Left colon (tissue), 2 donors: ENCODE data around the gene AHDC1. TPM values are rescaled to one million over a fixed set of nuclear protein-coding genes. Genes with fewer than 3 reads are reported as not detected.
"Not testable (repeated sequence)": the region's sequence is repeated elsewhere in the genome, so short reads cannot be mapped to it uniquely, and the experiment has no call there.

ENCODE experiments used
- ATAC-seq: fragments of 200-7000 bp; cut with Tn5 transposase; one replicate; pipeline ENCODE4 v1.9.1; 2020; ENCODE audit warnings: mild to moderate bottlenecking, moderate library complexity
- DNase-seq, 2 donors: peaks; one replicate each; pipeline ENCODE4 v3.0.0-alpha.2; 2020
- intact Hi-C, 2 donors: fragments of 100-400 bp; cut with DNase I in 1 of 2; cut with micrococcal nuclease in 1 of 2; formaldehyde crosslinking; loops; one replicate each; pipeline versions ENCODE4 v1.11.2 to v1.14.0; 2022; cut with DNase I, micrococcal nuclease
- total RNA-seq, 2 donors: library from RNA; stranded (reverse); fragmentation: NEBNext Ultra II Directional; extraction: Animal tissue kit (Norgen Biotek cat#: 25700); gene quantifications; one replicate each; pipeline ENCODE4 v1.2.1, GENCODE V29; 2021
- donor health status: DM: no; HTN: no; CAD: no.
- donor health status: DM: yes; HTN: yes; CAD: no.

Gene AHDC1
- total RNA-seq, 2 donors from 2014 or later = 21.5 to 25.2 TPM

DNA sequence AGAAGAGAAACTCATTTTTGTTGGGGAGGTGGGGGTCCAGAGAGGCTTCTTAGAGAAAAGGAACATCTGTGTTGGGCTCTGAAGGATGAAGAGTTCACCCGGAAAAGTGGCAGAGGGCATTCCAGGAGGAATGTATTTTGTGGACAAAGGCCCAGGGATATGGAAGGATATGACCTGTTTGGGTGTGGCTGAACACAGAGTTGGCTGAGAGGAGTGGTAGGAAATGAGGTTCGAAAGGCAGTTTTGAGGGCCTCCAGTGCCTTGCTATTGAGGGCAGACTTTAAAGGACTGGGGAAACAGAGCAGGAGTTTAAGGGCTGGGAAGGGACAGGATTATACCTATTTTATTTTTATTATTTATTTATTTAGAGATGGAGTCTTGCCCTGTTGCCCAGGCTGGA is 86.6 kb downstream of the AHDC1 start:
- ATAC-seq (peak; percentile 65), DNase-seq (peak in 1 of 2 donors; percentile 52)
- intact Hi-C loops = no loop called here

DNA sequence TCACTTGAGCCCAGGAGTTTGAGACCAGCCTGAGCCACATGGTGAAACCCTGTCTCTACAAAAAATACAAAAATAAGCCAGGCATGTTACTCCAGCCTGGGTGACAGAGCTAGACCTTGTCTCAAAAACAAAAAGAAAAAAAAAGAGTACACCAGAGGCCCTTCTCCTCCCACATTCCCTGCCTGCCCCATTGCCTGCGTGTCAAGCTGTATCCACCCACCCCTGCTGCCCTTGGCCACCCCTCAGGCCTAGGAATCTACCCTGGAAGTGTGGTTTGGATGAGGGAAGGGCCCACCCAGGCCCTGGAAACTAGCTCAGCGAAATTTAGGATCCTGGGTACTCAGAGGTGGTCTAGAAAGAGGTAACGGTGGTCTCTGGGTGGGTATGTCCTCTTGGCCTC is 88.3 kb downstream of the AHDC1 start:
- no peak for ATAC-seq
- intact Hi-C loops = no loop called here

DNA sequence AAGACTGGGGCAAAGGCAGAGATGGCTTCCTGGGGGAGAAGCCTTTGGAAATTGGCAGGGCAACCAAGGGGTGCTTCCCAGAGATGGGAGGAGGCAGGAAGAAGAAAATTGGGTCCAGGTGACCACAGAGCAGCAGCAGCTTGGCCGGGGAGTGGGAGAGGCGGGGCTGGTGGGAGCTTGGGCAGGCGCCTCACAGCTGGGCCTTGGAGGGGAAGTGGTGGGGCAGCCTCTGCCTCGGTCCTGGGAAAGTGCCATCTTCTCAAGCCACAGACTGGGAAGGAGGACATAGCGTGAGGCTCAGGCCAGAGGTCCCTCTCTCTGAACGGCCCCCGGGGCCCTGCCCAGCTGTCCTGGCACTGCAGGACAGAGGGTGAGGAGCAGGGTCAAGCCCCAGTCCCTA is 90.0 kb downstream of the AHDC1 start:
- no peak for ATAC-seq
- intact Hi-C loops = no loop called here
- DNase-seq = no peak

More for the DNA sequence above, 88.3 kb downstream of the AHDC1 start:
- no peak for DNase-seq

- intact Hi-C loops = no loop called here
- no peak for ATAC-seq
- DNase-seq = no peak
Measured at GRCh38 chr1:27513528-27513927, 90.4 kb downstream of the AHDC1 start.

GRCh38 chr1:27509127-27510080 is 94.5 kb downstream of the AHDC1 start:
- intact Hi-C loops = no loop called here
- DNase-seq = peak; percentile 67 to 79
- peak; percentile 89 for ATAC-seq

- intact Hi-C loops = no loop called here
- no peak for DNase-seq
Measured at GRCh38 chr1:27507960-27508665, 95.8 kb downstream of the AHDC1 start.

DNA sequence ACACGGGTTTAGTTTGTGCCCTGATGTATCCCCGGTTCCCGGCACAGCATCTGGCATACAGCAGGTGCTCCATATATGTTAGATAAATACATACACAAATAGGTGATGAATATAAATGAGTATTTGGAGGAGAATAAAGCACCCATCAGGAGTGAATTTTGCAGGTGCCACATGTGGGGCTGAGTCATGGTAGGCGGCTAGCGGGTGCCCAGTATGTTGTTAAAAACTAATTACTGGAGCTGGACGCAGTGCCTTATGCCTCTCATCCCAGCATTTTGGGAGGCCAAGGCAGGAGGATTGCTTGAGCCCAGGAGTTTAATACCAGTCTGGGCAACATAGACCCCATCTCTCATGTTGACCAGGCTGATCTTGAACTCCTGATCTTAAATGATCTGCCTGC is 97.2 kb downstream of the AHDC1 start:
- intact Hi-C loops = no loop called here
- no peak for ATAC-seq
- no peak for DNase-seq

More at GRCh38 chr1:27507960-27508665, 95.8 kb downstream of the AHDC1 start:
- no peak for ATAC-seq

DNA sequence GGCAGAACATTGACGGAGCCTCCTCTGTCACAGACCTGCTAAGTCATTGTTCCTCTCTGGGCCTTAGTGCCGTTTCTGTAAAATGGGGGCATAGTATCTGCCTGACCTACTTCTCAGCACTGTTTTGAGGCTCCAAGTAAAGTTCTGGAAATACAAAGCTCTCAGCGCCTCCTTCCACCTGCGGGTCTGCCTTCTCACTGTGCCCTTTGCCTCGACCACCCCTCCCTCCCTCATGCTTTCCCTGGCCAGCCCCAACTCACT is 98.6 kb downstream of the AHDC1 start:
- no peak for ATAC-seq
- no peak for DNase-seq
- intact Hi-C loops = no loop called here

DNA sequence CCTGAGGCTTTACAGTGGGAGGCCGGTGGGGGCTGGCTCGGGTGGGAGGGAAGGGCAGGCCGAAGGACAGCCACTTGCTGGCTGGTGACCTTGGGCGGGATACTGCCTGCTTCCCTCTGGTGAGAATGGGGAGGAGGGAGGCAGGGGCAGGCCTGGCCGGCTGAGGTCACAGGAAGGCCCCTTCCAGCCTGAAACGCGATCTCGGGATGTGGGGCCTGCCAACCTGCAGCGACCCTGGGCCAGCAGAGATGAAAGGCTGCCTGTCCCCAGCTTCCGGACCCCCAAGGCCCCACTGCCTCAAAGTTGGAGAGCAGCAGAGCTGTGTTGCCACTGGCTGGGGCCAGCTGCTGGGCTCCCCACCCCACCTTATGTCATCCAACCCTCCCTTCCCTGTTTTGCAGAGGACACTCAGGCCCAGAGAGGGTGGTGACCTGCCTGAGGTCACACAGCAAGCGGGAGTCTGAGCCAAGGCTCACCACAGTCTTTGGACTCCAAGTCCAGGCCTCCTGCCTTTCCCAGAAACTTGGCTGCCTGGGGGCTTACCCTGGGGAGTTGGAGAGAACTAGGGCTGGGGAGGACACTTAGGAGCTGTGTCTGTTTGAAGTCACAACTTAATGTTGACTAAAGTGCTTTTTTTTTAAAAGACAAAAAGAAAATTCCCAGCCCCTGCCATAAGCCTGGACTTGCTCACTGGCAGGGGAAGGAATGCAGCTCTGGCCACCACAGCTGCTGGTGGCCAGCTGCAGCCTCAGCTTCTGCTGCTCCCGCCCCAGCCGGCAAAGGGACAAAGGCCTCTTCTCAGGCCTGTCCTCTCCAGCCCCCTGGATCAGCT is 99.1 kb downstream of the AHDC1 start:
- ATAC-seq (peak; percentile 54), DNase-seq (peak; percentile 53 to 61)
- intact Hi-C loops = no loop called here

DNA sequence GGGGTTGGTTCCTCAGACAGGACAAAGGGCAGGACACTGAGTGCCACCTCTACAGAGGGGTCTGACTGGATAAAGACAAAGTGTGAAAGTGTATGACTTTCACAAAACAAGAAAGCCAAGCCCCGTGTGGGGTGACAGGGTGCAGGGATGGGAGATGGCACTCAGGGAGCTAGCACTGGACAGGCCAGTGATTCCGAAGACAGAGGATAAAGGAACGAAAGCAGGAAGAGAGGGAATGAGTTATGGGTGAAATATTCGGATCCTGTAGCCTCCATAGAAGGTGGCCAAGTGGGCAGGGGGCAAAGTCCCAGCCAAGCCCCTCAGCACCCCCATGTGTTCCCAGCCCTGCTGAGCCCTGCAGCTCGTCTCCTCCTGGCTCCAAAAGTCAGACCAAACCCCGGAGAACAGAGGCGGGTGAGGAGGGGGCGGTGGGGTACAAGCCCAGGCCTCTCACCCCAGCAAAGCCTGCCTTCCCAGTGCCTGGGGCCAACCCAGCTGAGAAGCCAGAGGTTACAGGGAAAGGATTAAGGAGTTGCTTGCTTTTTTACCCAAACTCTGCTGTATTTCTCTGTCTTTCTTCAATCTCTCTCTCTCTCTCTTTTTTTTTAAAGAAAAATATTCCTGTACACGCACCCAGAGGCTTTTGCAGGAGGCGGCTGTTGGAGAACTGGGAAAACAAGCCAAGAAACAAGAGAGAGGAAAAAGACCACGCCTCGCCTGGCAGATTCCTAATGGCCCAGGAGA is 99.9 kb downstream of the AHDC1 start:
- intact Hi-C loops = no loop called here
- ATAC-seq = peak; percentile 16
- peak in 1 of 2 donors; percentile 25 for DNase-seq

GRCh38 chr1:27503033-27503432 is 100.9 kb downstream of the AHDC1 start:
- intact Hi-C loops = no loop called here
- DNase-seq = no peak
- ATAC-seq = no peak

- intact Hi-C loops, ATAC-seq: not testable (repeated sequence)
- DNase-seq = peak in 1 of 2 donors; percentile 6
Measured at GRCh38 chr1:27501159-27501558, 102.8 kb downstream of the AHDC1 start.

DNA sequence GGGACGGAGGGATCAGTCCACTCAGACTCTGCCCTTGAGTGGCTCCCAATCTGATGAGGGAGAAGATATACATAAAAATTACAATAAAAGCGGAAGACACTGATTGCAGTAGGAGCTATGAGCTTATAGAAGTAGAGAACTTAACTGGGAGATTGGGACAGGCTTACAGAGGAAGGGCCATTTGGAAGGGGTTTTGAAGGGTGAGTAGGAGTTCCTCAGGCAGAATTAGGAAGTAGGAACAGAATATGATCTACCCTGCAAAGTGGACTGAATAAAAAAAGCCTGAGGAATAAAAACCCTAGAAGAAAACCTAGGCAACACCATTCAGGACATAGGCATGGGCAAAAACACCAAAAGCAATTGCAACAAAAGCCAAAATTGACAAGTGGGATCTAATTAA is 104.8 kb downstream of the AHDC1 start:
- ATAC-seq (no peak), DNase-seq (no peak)
- intact Hi-C loops = no loop called here

GRCh38 chr1:27496604-27497155 is 107.3 kb downstream of the AHDC1 start:
- intact Hi-C loops = no loop called here
- peak; percentile 16 for ATAC-seq
- DNase-seq = peak in 1 of 2 donors; percentile 25

GRCh38 chr1:27492796-27493195 is 111.1 kb downstream of the AHDC1 start:
- no peak for DNase-seq
- ATAC-seq = no peak

GRCh38 chr1:27491748-27492700 is 111.9 kb downstream of the AHDC1 start:
- DNase-seq (peak; percentile 35 to 52), ATAC-seq (no peak)
- intact Hi-C loops = no loop called here

More at GRCh38 chr1:27492796-27493195, 111.1 kb downstream of the AHDC1 start:
- intact Hi-C loops = no loop called here
